GM12801 (cell line): ENCODE data around the gene TFR2.

Source experiments
- TF ChIP-seq, protein P1 (sequence below): IDR thresholded peaks from one replicate; pipeline ENCODE4 v1.5.1; 2011; ENCODE audit warnings: control low read depth; ENCODE audit not compliant: insufficient read length; ENCODE audit errors: extremely low read depth

Gene TFR2

DNA sequence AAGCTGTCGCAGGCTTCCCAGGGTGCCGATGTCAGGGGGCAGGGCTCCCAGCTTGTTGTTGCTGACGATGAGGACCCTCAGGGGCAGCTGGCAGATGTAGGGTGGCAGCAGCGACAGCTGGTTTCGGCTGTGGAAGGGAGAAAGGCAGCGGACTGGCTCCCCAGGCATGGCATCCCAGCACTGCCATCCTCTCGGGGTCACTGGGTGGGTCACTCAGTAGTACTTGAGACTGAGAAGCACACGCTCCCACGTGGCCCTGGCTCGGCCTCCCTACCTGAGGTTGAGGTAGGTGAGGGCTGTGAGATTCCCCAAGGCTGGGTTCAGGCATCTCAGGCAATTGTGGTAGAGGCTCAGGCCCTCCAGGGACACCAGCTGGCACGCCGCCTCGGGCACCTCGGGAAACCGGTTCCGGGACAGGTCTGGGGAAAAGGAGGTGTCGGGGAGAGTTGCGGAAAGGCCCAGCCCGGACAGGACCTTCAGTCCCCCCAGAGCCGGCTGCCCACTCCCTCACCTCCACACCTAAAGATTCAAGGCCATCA lies 59.2 kb downstream of the TFR2 start:
- TF ChIP-seq, protein P1, sequence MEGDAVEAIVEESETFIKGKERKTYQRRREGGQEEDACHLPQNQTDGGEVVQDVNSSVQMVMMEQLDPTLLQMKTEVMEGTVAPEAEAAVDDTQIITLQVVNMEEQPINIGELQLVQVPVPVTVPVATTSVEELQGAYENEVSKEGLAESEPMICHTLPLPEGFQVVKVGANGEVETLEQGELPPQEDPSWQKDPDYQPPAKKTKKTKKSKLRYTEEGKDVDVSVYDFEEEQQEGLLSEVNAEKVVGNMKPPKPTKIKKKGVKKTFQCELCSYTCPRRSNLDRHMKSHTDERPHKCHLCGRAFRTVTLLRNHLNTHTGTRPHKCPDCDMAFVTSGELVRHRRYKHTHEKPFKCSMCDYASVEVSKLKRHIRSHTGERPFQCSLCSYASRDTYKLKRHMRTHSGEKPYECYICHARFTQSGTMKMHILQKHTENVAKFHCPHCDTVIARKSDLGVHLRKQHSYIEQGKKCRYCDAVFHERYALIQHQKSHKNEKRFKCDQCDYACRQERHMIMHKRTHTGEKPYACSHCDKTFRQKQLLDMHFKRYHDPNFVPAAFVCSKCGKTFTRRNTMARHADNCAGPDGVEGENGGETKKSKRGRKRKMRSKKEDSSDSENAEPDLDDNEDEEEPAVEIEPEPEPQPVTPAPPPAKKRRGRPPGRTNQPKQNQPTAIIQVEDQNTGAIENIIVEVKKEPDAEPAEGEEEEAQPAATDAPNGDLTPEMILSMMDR = no peak

DNA sequence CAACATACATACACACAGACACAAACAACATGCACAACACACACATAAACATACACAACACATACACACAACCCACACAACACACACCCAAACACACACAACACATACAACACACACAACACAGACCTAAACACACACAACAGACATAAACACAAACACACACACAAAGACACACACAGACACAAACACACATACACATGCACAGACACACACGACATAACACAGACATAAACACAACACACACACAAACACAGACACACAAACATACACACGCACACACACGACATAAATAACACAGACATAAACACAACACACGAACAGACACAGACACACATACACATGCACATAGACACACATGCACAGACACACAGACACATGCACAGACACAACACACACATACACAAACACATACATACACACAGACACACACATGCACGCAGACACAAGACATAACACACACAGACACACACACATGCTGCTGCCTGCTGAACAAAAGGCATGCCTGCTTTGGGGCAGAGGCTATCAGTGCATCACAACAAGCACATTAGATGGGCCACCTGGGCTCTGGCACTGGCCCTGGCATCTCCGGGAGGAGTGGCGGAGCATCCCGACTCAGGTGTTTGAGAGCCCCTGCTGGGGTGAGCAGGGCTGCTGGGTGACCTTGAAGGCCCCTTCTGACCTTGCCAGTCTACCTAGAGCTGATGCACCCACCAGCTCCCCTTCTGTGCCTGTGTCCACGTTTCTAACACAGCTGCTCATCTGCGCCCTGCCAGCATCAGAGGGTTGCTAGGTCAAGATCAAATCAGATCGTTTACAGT lies 60.7 kb downstream of the TFR2 start:
- TF ChIP-seq, protein P1 = no peak

- TF ChIP-seq, protein P1 = no peak
These were observed 62.8 kb downstream of the TFR2 start for GRCh38 chr7:100578246-100579183.

- TF ChIP-seq, protein P1 = no peak
These were observed 63.8 kb downstream of the TFR2 start for GRCh38 chr7:100577507-100577906.

DNA sequence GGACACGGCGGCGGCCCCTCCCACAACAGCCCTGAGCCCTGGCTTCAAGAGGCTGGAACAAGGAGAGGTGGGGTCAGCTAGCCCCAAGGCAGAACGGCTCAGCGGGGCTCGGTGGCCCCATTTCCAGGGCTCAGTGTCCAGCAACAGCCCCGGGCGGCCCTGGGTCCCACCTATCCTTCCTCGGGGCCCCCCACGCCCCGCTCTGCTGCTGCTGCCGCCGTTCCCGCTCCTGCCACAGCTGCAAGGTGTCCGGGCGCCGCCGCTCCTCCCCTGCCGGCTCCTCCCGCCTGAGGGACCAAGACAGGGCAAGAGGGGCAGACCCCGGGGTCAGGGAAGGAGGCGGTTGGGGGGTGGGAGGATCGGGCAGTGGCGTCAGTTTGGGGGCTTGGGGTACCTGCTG lies 64.2 kb downstream of the TFR2 start:
- TF ChIP-seq, protein P1 = no peak

DNA sequence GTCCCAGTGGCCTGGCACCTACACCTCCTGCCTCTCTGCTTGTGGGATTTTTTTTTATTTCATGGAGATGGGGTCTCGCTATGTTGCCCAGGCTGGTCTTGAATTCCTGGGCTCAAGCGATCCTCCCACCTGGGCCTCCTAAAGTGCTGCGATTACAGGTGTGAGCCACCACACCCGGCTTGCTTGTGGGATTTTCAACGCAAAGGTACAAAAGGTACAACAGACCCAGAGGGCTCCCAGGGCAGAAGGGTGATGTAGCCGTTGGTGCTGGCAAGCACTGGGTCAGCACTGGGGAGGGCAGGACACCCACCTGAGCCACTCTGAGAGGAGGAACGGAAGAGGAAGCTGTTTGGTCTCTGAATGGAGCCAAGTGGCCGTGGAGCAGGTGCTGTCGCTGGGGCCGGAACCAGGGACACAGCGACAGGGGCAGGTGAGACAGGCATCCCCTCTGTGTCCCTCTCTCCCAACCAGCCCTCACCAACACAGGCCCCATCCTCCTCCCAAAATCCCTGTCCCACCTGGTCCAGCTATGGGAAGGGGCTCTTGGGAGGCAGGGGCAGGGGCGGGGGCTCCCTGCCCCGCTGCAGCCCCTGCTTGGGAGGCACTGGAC lies 64.9 kb downstream of the TFR2 start:
- TF ChIP-seq, protein P1 = no peak
